DND-41 (cell line): ENCODE results near the gene ABLIM3.

Source experiments
- ATAC-seq: fragments of 200-7000 bp; cut with Tn5 transposase; 3 replicates; pipeline ENCODE4 v1.9.1; 2021; ENCODE audit warnings: low read depth; ENCODE audit not compliant: insufficient read depth
- DNase-seq: peaks from one replicate; pipeline ENCODE4 v3.0.0-alpha.2; 2020
- H2AFZ ChIP-seq: 2 replicates; pipeline ENCODE4 v1.6.0; 2012; ENCODE audit warnings: low read depth, low read length
- H3K27ac ChIP-seq: 2 replicates; pipeline ENCODE4 v1.5.1; 2012; ENCODE audit warnings: low read length, inconsistent platforms
- H3K27me3 ChIP-seq: fragments of 200-600 bp; sonication (generic); 2 replicates; pipeline ENCODE4 v1.6.0; 2012; ENCODE audit warnings: low read length, mild to moderate bottlenecking, inconsistent platforms; ENCODE audit not compliant: insufficient read depth, poor library complexity
- H3K36me3 ChIP-seq: 2 replicates; pipeline ENCODE4 v1.5.1; 2012; ENCODE audit warnings: low read length, inconsistent platforms; ENCODE audit not compliant: insufficient read depth
- H3K4me1 ChIP-seq: 2 replicates; pipeline ENCODE4 v1.5.1; 2012; ENCODE audit warnings: mild to moderate bottlenecking, low read length; ENCODE audit not compliant: insufficient read depth
- H3K4me2 ChIP-seq: 2 replicates; pipeline ENCODE4 v1.6.0; 2012; ENCODE audit warnings: mild to moderate bottlenecking, moderate library complexity, low read length, inconsistent platforms; ENCODE audit not compliant: insufficient read depth
- H3K4me3 ChIP-seq, 2 experiments: fragments of 200-600 bp in 1 of 2; shearing (Covaris generic) in 1 of 2; 2 replicates each; pipeline ENCODE4 v1.5.1; 2012 to 2016; ENCODE audit warnings: inconsistent platforms in 2 of 2, low read length in 2 of 2, mild to moderate bottlenecking in 2 of 2, low read depth in 1 of 2, moderate library complexity in 1 of 2
- H3K79me2 ChIP-seq: 2 replicates; pipeline ENCODE4 v1.6.0; 2012; ENCODE audit warnings: low read length, inconsistent platforms; ENCODE audit not compliant: insufficient read depth
- H3K9ac ChIP-seq: 2 replicates; pipeline ENCODE4 v1.6.0; 2012; ENCODE audit warnings: low read depth, mild to moderate bottlenecking, inconsistent platforms, low read length, moderate library complexity
- H3K9me3 ChIP-seq: 2 replicates; pipeline ENCODE4 v1.5.1; 2012; ENCODE audit warnings: low read length, moderate library complexity, mild to moderate bottlenecking, inconsistent platforms; ENCODE audit not compliant: insufficient read depth, severe bottlenecking
- H4K20me1 ChIP-seq: 2 replicates; pipeline ENCODE4 v1.6.0; 2012; ENCODE audit warnings: low read length; ENCODE audit not compliant: insufficient read depth
- EZH2 ChIP-seq: IDR thresholded peaks from 3 replicates; pipeline ENCODE4 v1.6.1; 2012; ENCODE audit warnings: borderline replicate concordance, low read depth, mild to moderate bottlenecking, moderate library complexity, low read length, inconsistent platforms; ENCODE audit not compliant: severe bottlenecking
- TF ChIP-seq, protein P1 (sequence below): IDR thresholded peaks from 2 replicates; pipeline ENCODE4 v1.5.1; 2012; ENCODE audit warnings: borderline replicate concordance, low read length, moderate library complexity, mild to moderate bottlenecking; ENCODE audit not compliant: poor library complexity, severe bottlenecking; ENCODE audit errors: extremely low read depth

The ABLIM3 gene

GRCh38 chr5:149144637-149145036 lies 3.3 kb downstream of the ABLIM3 start:
- no peak for DNase-seq
- H3K27ac ChIP-seq, result no peak overlapping the region
- no peaks in the 10 kb centered on the region for H3K79me2 ChIP-seq
- H3K27me3 ChIP-seq, result no peaks in the 10 kb centered on the region
- no peaks in the 10 kb centered on the region for H3K9me3 ChIP-seq
- H3K36me3 ChIP-seq, result no peaks in the 10 kb centered on the region
- no peak overlapping the region for H3K4me3 ChIP-seq
- no peak overlapping the region for H3K4me2 ChIP-seq
- no peak overlapping the region for H3K9ac ChIP-seq
- ATAC-seq, result no peak
- no peak for TF ChIP-seq EZH2
- TF ChIP-seq, protein P1, sequence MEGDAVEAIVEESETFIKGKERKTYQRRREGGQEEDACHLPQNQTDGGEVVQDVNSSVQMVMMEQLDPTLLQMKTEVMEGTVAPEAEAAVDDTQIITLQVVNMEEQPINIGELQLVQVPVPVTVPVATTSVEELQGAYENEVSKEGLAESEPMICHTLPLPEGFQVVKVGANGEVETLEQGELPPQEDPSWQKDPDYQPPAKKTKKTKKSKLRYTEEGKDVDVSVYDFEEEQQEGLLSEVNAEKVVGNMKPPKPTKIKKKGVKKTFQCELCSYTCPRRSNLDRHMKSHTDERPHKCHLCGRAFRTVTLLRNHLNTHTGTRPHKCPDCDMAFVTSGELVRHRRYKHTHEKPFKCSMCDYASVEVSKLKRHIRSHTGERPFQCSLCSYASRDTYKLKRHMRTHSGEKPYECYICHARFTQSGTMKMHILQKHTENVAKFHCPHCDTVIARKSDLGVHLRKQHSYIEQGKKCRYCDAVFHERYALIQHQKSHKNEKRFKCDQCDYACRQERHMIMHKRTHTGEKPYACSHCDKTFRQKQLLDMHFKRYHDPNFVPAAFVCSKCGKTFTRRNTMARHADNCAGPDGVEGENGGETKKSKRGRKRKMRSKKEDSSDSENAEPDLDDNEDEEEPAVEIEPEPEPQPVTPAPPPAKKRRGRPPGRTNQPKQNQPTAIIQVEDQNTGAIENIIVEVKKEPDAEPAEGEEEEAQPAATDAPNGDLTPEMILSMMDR, result no peak
- no peak overlapping the region for H2AFZ ChIP-seq
- no peaks in the 10 kb centered on the region for H3K4me1 ChIP-seq
- no peaks in the 10 kb centered on the region for H4K20me1 ChIP-seq

DNA sequence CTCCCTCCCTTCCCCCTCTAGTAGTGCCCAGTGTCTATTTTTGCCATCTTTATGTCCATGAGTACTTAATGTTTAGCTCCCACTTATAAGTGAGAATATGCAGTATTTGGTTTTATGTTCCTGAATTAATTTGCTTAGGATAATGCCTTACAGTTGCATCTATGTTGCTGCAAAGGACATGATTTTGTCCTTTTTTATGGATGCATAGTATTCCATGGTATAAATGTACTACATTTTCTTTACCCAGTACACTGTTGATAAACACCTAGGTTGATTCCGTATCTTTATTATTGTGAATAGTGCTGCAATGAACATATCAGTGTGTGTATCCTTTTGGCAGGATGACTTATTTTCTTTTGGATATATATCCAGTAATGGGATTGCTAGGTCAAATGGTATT lies 3.8 kb downstream of the ABLIM3 start:
- DNase-seq, result no peak
- Histone ChIP-seq H3K9me3 (no peaks in the 10 kb centered on the region), H3K27ac (no peak overlapping the region), H2AFZ (no peak overlapping the region), H3K4me3 (no peak overlapping the region), H3K36me3 (no peaks in the 10 kb centered on the region), H3K9ac (no peak overlapping the region), H4K20me1 (no peaks in the 10 kb centered on the region), H3K27me3 (no peaks in the 10 kb centered on the region), H3K79me2 (no peaks in the 10 kb centered on the region), H3K4me2 (no peak overlapping the region), H3K4me1 (no peaks in the 10 kb centered on the region)
- no peak for TF ChIP-seq EZH2
- TF ChIP-seq, protein P1, result no peak
- no peak for ATAC-seq

GRCh38 chr5:149147676-149148075 lies 6.4 kb downstream of the ABLIM3 start:
- DNase-seq (no peak), ATAC-seq (no peak)
- Histone ChIP-seq H3K79me2 (no peaks in the 10 kb centered on the region), H3K9me3 (no peaks in the 10 kb centered on the region), H3K27ac (no peak overlapping the region), H2AFZ (no peak overlapping the region), H3K9ac (no peak overlapping the region), H3K27me3 (peaks cover 10% of the 10 kb centered on the region), H3K36me3 (no peaks in the 10 kb centered on the region), H3K4me2 (no peak overlapping the region), H4K20me1 (no peaks in the 10 kb centered on the region), H3K4me1 (no peaks in the 10 kb centered on the region), H3K4me3 (no peak overlapping the region)
- TF ChIP-seq EZH2, result no peak
- TF ChIP-seq, protein P1, result no peak

GRCh38 chr5:149149942-149150341 lies 8.6 kb downstream of the ABLIM3 start:
- H3K9me3 ChIP-seq, result no peaks in the 10 kb centered on the region
- DNase-seq (no peak), ATAC-seq (no peak)
- H3K4me3 ChIP-seq, result no peak overlapping the region
- no peaks in the 10 kb centered on the region for H3K4me1 ChIP-seq
- H4K20me1 ChIP-seq, result no peaks in the 10 kb centered on the region
- H3K27me3 ChIP-seq, result peaks cover 11% of the 10 kb centered on the region
- H3K27ac ChIP-seq, result no peak overlapping the region
- no peak overlapping the region for H2AFZ ChIP-seq
- TF ChIP-seq, protein P1, result no peak
- TF ChIP-seq EZH2, result no peak
- H3K9ac ChIP-seq, result no peak overlapping the region
- no peak overlapping the region for H3K4me2 ChIP-seq
- H3K36me3 ChIP-seq, result no peaks in the 10 kb centered on the region
- no peaks in the 10 kb centered on the region for H3K79me2 ChIP-seq
